Glomerular visceral epithelial cell (primary cell): ENCODE data around the gene ERF.

ENCODE experiments used
- DNase-seq: peaks from one replicate; pipeline ENCODE4 v3.0.0-alpha.2; 2016; ENCODE audit errors: extremely low spot score

The ERF gene

DNA sequence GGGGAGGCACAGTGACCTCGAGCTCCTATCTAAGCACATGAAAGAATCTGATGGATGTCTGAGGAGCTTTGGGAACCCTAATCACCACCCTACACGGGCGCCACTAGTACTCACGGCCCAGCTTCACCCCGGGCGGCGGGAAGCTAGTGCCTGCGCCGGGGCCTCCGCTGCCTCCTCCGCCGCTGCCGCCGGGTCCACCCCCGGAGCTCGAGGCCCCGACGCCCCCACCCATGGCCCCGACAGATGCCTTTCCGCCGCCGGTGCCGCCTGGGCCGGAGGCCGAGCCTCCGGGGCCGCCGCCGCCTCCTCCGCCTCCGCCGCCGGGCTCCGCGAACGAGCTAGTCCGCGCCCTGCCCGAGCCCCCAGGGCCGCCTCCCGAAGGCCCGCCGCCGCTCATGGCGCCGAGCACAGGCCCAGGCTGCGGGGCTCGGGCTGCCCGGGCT, 12.8 kb downstream of the ERF start:
- no peak for DNase-seq

DNA sequence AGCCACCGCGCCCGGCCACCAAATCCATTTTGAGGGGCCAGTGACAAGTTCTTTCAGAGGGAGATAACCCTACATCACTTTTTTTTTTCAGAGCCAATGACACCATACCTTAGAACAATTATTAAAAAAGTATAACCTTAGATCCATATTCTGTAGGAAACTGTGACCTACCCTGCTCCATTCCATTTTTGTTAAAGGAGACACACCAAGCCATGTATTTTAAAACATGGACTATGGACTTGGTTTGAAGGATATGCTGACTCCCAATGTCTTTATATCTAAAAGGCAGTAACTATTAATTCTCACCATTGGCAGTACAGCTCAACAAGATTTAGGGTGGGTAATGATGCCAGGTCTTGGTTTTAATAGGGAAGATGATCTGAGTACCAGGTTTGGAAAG, 13.6 kb downstream of the ERF start:
- no peak for DNase-seq

DNA sequence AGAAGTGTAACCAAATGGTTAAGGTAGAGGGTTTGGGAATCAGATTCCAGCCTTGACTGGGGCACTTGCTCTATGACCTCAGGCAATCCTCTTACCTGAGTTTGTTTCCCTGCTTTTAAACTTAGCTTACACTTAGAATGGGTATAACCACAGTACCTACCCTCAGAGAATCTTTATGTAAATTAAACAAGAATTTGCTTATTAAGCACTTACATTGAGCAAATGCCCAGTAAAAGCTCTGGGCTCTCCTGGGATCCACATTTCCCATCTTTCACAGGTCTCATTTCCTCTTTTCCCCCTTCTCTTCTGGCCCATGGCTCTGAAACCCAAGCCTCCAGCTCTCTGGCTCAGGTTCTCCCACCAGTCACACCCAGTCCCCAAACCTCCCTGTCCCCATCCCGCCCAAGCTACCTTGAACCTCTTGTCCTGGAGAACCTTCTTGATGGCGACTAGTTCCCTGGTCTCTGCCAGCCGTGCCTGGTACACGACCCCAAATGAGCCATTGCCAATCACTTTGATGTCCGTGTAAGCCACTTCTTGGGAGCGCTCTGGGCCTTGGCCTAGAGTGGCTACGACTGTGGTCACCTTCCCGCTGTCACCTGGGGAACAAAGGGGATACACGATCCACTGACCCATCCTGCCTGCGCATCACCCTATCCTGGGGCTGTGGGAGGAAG, 15.2 kb downstream of the ERF start:
- no peak for DNase-seq

DNA sequence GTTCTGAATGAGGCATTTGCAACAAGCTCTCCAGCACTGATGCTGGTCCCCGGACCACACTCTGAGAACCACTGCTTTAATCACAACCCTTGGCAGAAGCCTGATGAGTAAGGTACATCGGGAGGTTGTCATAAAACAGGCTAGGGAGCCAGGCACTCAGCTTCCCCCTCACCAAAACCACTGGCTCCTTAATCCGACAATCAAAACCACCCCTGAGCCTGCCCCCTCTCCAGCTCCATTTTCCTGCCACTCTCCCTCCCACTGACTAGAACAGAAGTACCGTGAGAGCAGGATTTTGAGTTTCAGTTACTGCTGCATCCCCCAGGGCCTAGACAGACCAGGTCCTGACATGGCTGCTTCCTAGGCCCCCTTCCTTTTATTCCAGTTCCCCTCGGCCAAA, 19.7 kb downstream of the ERF start:
- DNase-seq: no peak

DNA sequence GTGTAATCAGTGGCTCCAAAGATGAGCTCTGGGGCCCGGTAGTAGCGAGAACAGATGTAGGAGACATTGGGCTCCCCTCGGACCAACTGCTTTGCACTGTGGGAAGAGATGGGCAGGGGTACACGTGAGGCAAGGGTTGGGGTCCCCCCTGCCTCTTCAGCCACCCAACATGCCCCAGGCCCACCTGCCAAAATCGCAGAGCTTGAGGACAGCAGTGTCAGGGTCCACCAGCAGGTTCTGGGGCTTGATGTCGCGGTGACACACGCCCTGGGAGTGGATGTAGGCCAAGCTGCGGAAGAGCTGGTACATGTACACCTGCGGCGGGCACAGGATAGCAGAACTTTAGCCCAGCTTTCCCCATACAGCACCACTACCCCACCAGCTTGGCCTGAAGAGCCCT, 20.6 kb downstream of the ERF start:
- no peak for DNase-seq

DNA sequence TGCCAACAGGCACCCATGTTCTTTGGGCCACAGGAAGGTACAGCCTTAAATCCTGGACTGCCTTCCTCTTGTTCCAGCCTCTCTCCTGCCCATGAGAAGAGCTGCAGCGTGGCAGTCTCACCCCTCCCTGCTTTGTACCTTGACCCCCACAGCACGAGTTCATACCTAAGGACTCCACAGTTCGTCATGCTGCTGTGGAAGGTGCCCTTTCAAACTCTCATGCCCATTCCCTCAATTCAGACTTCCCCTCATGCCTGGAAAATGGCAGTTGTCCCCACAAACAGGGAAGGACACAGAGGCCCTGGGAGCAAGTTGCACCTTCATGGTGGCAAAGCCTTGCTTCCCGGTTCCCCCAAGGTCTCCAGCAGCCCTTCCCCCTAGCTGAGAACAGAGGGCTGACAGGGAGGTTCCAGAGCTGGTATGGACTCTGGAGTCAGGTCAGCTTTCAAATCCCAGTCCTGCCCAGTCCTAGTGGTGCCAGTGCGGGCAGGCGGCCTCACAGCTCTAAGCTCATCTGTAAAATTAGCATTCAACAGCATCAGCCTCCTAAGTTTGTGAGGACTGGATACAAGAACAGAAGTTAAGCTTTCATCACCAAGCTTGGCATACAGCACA, 21.1 kb downstream of the ERF start:
- DNase-seq: no peak

DNA sequence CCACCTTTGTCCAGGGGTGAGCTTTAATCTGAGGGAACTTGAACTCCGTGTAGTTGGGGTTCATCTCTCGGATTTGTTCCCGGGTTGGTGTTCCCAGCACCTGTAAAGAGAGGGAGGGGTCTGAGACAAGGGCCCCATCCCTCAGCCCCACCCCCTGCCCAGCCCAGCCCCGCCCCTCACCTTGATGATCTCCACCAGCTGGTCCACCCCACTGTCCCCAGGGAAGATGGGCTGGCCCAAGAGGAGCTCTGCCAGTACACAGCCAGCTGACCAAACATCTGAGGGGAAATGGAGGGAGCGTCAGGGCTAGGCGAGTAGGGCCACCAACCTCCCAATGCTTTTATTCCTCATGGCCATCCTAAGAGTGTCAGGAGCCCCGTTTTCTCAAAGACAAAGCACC, 21.8 kb downstream of the ERF start:
- DNase-seq: no peak

DNA sequence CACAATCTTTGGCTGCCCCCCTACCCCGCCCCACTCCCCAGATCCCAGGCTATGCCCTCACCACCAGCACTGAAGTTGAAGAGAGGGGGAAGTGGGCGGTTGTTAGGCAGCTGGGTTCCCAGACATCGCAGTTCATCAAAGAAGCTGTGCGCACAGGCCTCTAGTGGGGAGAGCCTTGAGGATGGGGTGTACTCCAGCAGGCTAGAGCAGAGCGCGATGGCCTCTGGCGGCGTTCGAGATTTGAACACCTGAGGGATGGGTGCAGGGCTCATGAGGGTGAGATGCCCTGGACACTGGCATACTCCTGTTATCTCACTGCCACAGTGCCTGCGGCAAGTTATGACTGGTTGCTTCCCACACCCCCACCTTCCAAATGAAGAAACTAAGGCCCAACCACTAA, 22.5 kb downstream of the ERF start:
- no peak for DNase-seq

DNA sequence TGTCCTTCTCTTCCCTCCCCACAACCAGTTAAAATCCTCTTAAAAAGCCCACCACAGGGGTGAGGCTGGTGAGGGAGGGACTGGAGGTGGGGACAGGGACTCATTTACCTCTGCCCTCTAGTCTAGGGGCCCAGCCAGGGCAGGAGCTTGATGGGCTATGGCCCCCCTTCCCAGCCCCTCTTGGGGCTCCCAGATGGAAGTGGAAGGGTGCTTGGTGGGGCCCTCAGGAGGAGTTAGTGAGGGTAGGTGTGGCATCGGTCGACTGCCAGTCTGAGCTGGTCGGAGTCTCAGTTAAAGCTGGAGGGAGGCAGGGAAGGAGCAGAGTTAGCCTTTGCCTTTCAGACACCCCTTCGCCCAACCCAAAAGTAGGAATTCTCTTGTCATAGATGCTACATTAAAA, 24.4 kb downstream of the ERF start:
- no peak for DNase-seq

DNA sequence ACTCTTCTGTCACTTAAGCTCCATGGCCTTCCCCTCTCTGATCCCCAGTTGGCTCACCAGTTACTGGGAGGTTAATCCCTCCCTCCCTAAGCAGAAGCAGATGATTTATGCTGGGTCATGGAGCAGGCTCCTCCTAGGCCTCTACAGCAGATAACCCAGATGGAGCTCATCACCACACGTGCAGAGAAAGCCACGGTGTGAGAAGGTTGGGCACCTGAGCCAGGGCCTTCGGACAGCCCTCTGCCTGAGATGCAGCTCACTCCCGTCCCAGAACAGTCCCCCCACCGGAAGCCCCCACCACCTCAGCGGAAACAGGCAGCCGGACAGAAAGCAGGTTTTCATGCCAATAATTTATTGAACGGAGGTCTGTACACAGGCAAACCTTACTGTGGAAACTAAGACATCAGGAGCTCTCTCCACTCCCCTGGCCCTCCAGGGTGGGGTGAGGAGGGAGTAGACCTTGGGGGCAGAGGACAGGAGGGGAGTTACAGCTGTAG, 25.0 kb downstream of the ERF start:
- no peak for DNase-seq

DNA sequence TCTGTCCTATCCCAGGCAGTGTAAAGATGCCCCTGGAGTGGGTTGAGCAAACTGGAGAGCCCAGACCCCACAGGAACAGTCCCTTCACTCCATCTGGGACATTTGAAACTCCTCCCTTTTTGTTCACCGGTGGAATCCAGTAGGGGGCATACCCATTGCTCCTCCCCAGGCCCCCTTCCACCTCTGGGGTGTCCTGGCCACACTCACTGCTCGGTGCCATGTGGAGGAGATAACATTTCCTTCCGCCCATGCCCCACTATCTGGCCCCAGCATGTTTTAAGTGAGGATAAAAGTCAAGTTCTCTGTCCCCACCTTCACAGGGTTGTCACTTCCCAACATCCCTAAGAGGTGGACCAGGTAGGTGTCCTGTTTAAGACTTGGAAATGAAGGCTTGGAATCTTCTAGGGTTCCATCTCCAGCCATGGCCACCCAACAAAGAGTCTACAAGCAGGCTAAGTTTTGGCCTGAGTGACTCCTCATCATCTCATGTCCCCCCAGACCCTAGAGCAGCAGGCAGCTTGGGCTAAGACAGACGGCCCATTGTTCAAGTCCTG, 25.6 kb downstream of the ERF start:
- DNase-seq: no peak

DNA sequence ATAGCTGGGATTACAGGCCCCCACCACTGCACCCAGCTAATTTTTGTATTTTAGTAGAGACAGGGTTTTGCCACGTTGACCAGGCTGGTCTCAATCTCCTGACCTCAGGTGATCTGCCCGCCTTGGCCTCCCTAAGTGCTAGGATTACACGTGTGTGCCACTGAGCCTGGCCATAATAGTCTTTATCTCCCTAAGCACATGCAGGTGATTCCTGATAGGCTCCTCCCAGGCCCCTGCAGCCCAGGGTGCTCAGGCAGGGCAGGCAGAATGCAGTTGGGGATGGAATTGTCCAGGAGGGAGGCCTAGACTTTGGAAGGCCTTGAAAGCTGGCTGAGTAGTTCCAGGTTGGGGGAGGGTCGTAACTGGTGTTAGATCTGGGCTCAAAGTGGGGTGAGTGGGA, 26.3 kb downstream of the ERF start:
- DNase-seq: no peak

DNA sequence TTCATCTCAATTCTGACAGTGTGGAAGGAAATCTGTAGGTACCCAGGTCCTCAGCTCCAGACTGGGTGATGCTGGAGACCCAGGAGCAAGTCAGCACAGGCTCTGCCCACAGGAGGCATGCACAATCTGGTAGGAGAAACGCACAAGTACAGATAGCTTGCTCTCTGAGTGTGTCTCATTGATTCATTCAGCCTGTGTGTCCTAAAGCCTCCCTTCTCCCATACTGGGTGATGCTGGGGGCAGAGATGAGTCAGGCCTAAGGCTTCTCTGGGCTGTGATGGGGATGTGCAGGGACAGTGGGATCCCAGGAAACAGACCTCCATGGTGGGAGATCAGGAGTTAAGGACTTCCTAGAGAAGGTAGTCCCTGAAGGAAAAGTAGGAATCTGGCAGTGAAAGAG, 28.0 kb downstream of the ERF start:
- no peak for DNase-seq

DNA sequence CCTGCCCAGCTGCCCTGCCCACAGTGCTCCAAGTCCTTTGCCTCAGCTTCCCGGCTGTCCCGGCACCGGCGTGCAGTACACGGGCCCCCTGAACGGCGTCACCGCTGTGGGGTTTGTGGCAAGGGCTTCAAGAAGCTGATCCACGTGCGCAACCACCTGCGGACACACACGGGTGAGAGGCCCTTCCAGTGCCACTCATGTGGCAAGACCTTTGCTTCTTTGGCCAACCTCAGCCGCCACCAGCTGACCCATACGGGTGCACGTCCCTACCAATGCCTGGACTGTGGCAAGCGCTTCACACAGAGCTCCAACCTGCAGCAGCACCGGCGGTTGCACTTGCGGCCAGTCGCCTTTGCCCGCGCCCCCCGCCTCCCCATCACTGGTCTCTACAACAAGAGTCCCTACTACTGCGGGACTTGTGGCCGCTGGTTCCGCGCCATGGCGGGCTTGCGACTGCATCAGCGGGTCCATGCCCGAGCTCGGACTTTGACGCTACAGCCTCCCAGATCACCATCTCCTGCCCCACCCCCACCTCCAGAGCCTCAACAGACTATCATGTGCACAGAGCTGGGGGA, 29.1 kb downstream of the ERF start:
- DNase-seq: no peak

DNA sequence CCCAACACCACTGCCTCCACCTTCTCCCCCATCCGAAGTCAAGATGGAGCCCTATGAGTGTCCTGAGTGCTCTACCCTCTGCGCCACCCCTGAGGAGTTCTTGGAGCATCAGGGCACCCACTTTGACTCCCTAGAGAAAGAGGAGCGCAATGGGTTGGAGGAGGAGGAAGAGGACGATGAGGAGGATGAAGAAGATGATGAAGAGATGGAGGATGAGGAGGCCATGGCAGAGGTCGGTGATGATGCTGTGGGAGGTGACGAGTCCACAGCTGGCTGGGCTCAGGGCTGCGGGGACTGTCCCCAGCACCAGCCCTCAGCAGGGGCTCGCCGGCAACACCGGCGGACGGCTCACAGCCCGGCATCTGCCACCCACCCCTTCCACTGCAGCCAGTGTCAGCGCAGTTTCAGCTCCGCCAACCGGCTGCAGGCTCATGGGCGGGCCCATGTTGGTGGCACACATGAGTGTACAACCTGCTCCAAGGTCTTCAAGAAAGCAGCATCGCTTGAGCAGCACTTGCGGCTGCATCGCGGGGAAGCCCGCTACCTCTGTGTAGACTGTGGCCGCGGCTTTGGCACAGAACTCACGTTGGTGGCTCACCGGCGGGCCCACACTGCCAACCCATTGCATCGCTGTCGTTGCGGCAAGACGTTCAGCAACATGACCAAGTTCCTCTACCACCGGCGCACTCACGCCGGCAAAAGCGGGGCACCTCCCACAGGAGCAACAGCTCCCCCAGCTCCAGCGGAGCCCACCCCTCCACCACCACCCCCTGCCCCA, 29.8 kb downstream of the ERF start:
- no peak for DNase-seq

DNA sequence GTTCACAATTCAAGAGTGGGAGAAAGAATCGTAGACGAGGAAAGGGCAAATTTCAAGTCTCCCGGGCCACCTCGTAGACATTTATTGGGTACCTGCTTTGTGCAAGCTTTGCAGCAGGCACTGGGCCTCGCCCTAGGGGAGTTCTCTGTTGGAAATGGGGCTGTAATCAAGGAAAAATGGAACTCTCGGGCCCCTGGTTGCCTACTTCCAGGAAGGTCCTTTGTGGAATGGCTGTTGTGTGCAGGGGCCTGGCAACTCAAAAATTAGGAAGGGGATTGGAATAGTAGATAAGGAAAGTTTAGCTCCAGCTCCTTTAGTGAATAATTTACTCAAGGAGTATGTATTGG, 34.2 kb downstream of the ERF start:
- DNase-seq: no peak

DNA sequence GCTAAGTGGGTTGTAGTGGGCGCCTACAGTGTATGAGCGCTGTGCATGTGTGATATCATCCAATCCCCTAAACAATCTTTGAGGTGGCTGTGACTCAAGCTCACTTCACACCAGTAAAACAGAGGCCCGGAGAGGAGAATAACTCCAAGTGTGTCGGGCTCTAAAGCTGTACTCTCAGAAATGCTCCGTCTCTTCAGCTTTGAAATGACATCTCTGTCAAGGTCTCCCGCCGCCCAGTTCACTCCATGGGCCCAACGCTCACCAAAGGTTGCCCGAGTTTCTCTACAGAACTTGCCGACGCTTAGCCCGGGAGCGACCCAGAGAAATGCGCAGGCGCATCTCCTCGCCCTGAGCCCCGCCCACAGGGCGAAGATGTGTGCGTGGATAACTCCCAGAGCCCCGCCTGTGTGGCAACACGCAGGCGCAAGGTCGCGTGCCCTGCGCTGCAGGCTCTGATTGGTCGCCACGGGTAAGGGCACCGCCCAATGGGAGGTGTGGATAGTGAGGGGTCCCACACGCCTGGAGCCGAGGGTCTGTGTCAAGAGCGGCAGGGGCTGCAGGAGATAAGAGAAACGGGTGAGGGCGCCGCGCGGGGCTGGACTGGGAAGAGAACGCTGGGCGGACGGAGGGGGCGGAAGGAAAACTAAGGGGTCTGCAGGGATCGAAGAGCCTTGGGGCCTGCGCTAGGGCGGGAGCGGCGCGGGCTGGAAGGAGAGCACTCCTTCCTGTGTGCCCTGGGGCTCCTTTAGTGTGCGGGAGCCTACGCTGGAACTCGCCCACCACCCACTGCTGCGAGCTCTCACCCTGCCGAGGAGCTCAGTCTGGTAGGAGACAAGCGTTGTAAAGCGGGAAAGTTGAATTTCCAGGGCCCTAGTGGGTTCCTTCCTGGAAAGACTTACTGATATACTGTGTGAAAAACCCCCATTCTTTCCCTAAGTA, 34.8 kb downstream of the ERF start, which contains the start of gene ZNF526:
Gene ZNF526, plus strand, starts transcription at position 501 of the 939 bp plus-strand sequence. CDS start 4,092 bp downstream, outside the sequence.
- peak; percentile 98 for DNase-seq

DNA sequence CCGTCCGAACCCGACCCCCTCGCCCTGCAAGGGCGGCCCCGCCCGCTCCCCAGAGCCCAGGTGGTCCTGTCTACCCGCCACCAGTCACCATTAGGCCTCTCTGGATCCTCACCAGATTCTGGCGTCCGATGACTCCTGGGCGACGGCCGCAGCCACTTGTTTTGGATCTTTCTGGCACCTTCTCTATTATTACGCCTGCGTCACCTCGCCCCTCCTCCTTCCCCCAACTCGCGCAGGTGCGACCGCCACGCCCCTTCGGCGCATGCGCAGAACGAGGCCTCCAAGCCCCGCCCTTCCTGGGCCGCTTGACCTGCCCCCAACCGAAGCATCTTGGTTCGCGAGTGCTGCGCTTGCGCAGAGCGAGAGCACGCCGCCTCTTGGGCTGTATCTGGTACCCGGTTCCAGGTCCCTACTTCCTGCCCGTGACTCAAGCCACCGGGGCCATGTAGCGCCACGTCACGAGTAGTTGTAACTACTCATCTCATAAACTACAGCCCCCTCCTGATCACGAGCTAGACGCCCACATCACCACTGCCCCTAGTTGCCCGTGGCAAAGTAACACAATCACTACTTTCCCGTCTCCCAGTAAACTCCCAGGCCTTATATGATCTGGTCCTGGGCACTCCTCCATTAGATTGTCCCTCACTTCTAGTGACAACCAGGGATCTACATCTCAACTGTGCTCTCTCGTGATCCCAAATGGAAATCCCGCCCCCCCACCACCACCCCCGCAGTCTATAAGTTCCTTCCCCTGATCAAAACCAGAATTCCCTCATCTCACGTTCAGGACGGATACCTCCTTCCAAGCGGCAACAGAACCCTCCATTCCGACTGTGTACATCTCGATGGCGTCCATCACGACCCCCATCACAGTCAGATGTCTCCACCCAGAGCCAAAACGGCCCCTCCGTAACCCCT, 37.1 kb downstream of the ERF start, which contains the start of gene DEDD2:
Gene DEDD2, minus strand, starts transcription at position 158 of the 918 bp plus-strand sequence. CDS start 670 bp downstream, outside the sequence.
- peak; percentile 99 for DNase-seq

DNA sequence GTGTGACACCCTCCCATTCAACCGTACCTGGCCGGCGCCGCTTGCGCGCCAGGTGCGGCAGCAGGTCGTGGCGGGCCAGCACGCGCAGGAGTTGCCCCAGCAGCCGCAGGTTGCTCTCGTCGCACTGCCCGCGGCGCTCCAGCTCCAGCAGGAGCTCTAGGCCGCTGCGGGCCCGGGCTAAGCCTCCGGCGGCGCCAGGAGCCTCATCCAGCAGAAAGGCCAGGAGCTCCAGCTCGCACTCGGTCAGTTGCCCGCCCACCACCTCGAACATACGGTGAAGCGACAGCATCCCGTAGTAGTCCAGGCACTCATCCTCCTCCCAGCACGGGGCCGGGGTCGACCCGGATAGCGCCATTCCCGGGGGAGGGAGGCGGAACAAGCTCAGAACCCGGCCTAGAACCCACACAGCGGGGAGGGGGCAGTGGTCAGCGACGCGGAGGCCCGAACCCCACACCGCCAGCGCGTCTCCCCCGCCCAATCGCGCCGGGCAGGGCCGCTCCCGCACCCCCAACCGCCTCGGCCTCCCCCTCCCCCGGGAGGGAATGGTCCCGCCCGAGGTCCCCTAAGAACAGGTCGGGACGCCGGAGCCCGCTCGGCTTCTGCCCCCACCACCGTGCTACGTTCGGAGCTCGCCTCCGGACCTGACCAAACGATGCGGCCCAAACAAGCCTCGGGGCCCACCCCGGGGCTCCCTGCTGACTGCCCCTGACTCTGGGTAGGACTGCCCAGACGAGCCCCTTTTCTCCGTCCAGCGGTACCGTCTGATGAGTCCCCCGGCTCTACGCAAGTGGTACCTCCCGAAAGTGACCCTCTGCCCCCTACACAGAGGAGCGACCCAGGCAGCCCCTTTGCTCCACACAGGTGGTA, 38.0 kb downstream of the ERF start:
- DNase-seq: peak; percentile 21
